ENCODE measurements around the gene MYBBP1A.
"Not testable (repeated sequence)": the region's sequence is repeated elsewhere in the genome, so short reads cannot be mapped to it uniquely, and the experiment has no call there.

MYBBP1A gene

GRCh38 chr17:4591529-4591928, 36.3 kb upstream of the MYBBP1A start:
- Histone ChIP-seq H3K27ac (ENCODE audit: low read length) (no peak overlapping the region), H3F3A (ENCODE audit: insufficient read depth, low read length) (no peaks in the 10 kb centered on the region), H3K9me3 (replicated peaks; ENCODE audit: insufficient read depth, low read length) (no peaks in the 10 kb centered on the region), H3K9ac (ENCODE audit: low read length) (no peak overlapping the region), H3K4me3 (ENCODE audit: low read length) (no peak overlapping the region), H3K79me2 (ENCODE audit: low read length) (no peaks in the 10 kb centered on the region), H3K9me2 (replicated peaks; ENCODE audit: insufficient read depth, low read length) (no peaks in the 10 kb centered on the region), H3K36me3 (replicated peaks; ENCODE audit: insufficient read depth, low read length) (no peaks in the 10 kb centered on the region), H3K4me1 (ENCODE audit: low read length) (no peaks in the 10 kb centered on the region), H3K27me3 (replicated peaks; ENCODE audit: insufficient read depth, low read length) (peaks cover 86% of the 10 kb centered on the region), H4K20me1 (ENCODE audit: insufficient read depth, low read length) (no peaks in the 10 kb centered on the region), H3K4me2 (ENCODE audit: low read depth, low read length) (no peak overlapping the region), H2AFZ (ENCODE audit: low read length) (no peak overlapping the region)
- TF ChIP-seq EZH2 (optimal IDR thresholded peaks at IDR 0.05; ENCODE audit: low read depth, low read length), result no peak
- TF ChIP-seq EZH2phosphoT487 (IDR thresholded peaks at IDR 0.05; ENCODE audit: low read length), result no peak
- TF ChIP-seq CTCF (IDR thresholded peaks at IDR 0.05; ENCODE audit: low read length), result no peak
- no peak for DNase-seq

GRCh38 chr17:4590981-4591453, 35.8 kb upstream of the MYBBP1A start:
- no peaks in the 10 kb centered on the region for H3F3A ChIP-seq (ENCODE audit: insufficient read depth, low read length)
- peaks cover 86% of the 10 kb centered on the region for H3K27me3 ChIP-seq (replicated peaks; ENCODE audit: insufficient read depth, low read length)
- DNase-seq, result no peak

GRCh38 chr17:4590042-4590441, 34.9 kb upstream of the MYBBP1A start:
- not testable (repeated sequence) for H3K9me3 ChIP-seq (replicated peaks; ENCODE audit: insufficient read depth, low read length); H4K20me1 ChIP-seq (ENCODE audit: insufficient read depth, low read length); H3K9me2 ChIP-seq (replicated peaks; ENCODE audit: insufficient read depth, low read length); DNase-seq; H3K79me2 ChIP-seq (ENCODE audit: low read length); H3F3A ChIP-seq (ENCODE audit: insufficient read depth, low read length); H2AFZ ChIP-seq (ENCODE audit: low read length); H3K4me3 ChIP-seq (ENCODE audit: low read length); H3K4me1 ChIP-seq (ENCODE audit: low read length); H3K4me2 ChIP-seq (ENCODE audit: low read depth, low read length); H3K9ac ChIP-seq (ENCODE audit: low read length); H3K36me3 ChIP-seq (replicated peaks; ENCODE audit: insufficient read depth, low read length); H3K27ac ChIP-seq (ENCODE audit: low read length)
- peaks cover 91% of the 10 kb centered on the region for H3K27me3 ChIP-seq (replicated peaks; ENCODE audit: insufficient read depth, low read length)

More at GRCh38 chr17:4590981-4591453, 35.8 kb upstream of the MYBBP1A start:
- Histone ChIP-seq H3K79me2 (ENCODE audit: low read length) (no peaks in the 10 kb centered on the region), H4K20me1 (ENCODE audit: insufficient read depth, low read length) (no peaks in the 10 kb centered on the region), H2AFZ (ENCODE audit: low read length) (no peak overlapping the region), H3K9ac (ENCODE audit: low read length) (no peak overlapping the region), H3K4me1 (ENCODE audit: low read length) (no peaks in the 10 kb centered on the region), H3K9me2 (replicated peaks; ENCODE audit: insufficient read depth, low read length) (no peaks in the 10 kb centered on the region), H3K36me3 (replicated peaks; ENCODE audit: insufficient read depth, low read length) (no peaks in the 10 kb centered on the region), H3K9me3 (replicated peaks; ENCODE audit: insufficient read depth, low read length) (no peaks in the 10 kb centered on the region), H3K27ac (ENCODE audit: low read length) (no peak overlapping the region), H3K4me2 (ENCODE audit: low read depth, low read length) (no peak overlapping the region), H3K4me3 (ENCODE audit: low read length) (no peak overlapping the region)
- TF ChIP-seq CTCF (IDR thresholded peaks at IDR 0.05; ENCODE audit: low read length), result no peak
- TF ChIP-seq EZH2 (optimal IDR thresholded peaks at IDR 0.05; ENCODE audit: low read depth, low read length), result no peak
- no peak for TF ChIP-seq EZH2phosphoT487 (IDR thresholded peaks at IDR 0.05; ENCODE audit: low read length)

- peaks cover 89% of the 10 kb centered on the region for H3K27me3 ChIP-seq (replicated peaks; ENCODE audit: insufficient read depth, low read length)
These were observed 33.9 kb upstream of the MYBBP1A start for GRCh38 chr17:4588898-4589625.

More at GRCh38 chr17:4588898-4589625, 33.9 kb upstream of the MYBBP1A start:
- TF ChIP-seq EZH2phosphoT487 (IDR thresholded peaks at IDR 0.05; ENCODE audit: low read length), result no peak
- no peak for TF ChIP-seq CTCF (IDR thresholded peaks at IDR 0.05; ENCODE audit: low read length)
- TF ChIP-seq EZH2 (optimal IDR thresholded peaks at IDR 0.05; ENCODE audit: low read depth, low read length), result no peak
- no peak for DNase-seq
- H3K27ac ChIP-seq (ENCODE audit: low read length), result no peak overlapping the region
- no peak overlapping the region for H3K4me2 ChIP-seq (ENCODE audit: low read depth, low read length)
- H3K4me1 ChIP-seq (ENCODE audit: low read length), result no peaks in the 10 kb centered on the region
- H4K20me1 ChIP-seq (ENCODE audit: insufficient read depth, low read length), result no peaks in the 10 kb centered on the region
- no peaks in the 10 kb centered on the region for H3K9me3 ChIP-seq (replicated peaks; ENCODE audit: insufficient read depth, low read length)
- no peaks in the 10 kb centered on the region for H3F3A ChIP-seq (ENCODE audit: insufficient read depth, low read length)
- no peaks in the 10 kb centered on the region for H3K36me3 ChIP-seq (replicated peaks; ENCODE audit: insufficient read depth, low read length)
- no peaks in the 10 kb centered on the region for H3K79me2 ChIP-seq (ENCODE audit: low read length)
- no peak overlapping the region for H2AFZ ChIP-seq (ENCODE audit: low read length)
- H3K9ac ChIP-seq (ENCODE audit: low read length), result no peak overlapping the region
- no peaks in the 10 kb centered on the region for H3K9me2 ChIP-seq (replicated peaks; ENCODE audit: insufficient read depth, low read length)
- no peak overlapping the region for H3K4me3 ChIP-seq (ENCODE audit: low read length)

Data from MM.1S (cell line).